GM21526 (cell line): Measurements from ENCODE around the gene AAK1.
"Not testable (repeated sequence)": the region's sequence is repeated elsewhere in the genome, so short reads cannot be mapped to it uniquely, and the experiment has no call there.

ENCODE experiments used
- ATAC-seq: cut with Tn5 transposase; IDR thresholded peaks from one replicate; pipeline ENCODE4 v1.9.1; 2021; ENCODE audit warnings: moderate library complexity; ENCODE audit not compliant: unreplicated experiment, low FRiP score

AAK1 gene

GRCh38 chr2:69628325-69629021 is 15.1 kb downstream of the AAK1 start:
- no peak for ATAC-seq

GRCh38 chr2:69625078-69625795 is 18.3 kb downstream of the AAK1 start:
- no peak for ATAC-seq

GRCh38 chr2:69624611-69625010 is 18.9 kb downstream of the AAK1 start:
- no peak for ATAC-seq

- no peak for ATAC-seq
These were observed 19.4 kb downstream of the AAK1 start for GRCh38 chr2:69624131-69624530.

- ATAC-seq = no peak
These were observed 20.3 kb downstream of the AAK1 start for GRCh38 chr2:69623236-69623635.

- not testable (repeated sequence) for ATAC-seq
These were observed 20.7 kb downstream of the AAK1 start for GRCh38 chr2:69622805-69623204.

GRCh38 chr2:69622017-69622540 is 21.5 kb downstream of the AAK1 start:
- not testable (repeated sequence) for ATAC-seq

- no peak for ATAC-seq
These were observed 22.1 kb downstream of the AAK1 start for GRCh38 chr2:69621440-69621839.

- no peak for ATAC-seq
These were observed 22.7 kb downstream of the AAK1 start for GRCh38 chr2:69620870-69621269.

GRCh38 chr2:69619725-69620124 is 23.8 kb downstream of the AAK1 start:
- no peak for ATAC-seq

- ATAC-seq = no peak
These were observed 25.2 kb downstream of the AAK1 start for GRCh38 chr2:69618362-69618761.

GRCh38 chr2:69617744-69618143 is 25.8 kb downstream of the AAK1 start:
- ATAC-seq = no peak

- no peak for ATAC-seq
These were observed 26.8 kb downstream of the AAK1 start for GRCh38 chr2:69616755-69617154.

- no peak for ATAC-seq
These were observed 27.6 kb downstream of the AAK1 start for GRCh38 chr2:69615969-69616368.

- ATAC-seq = no peak
These were observed 28.4 kb downstream of the AAK1 start for GRCh38 chr2:69615078-69615625.

GRCh38 chr2:69612707-69613106 is 30.8 kb downstream of the AAK1 start:
- ATAC-seq = no peak

- no peak for ATAC-seq
These were observed 31.3 kb downstream of the AAK1 start for GRCh38 chr2:69612200-69612599.

- no peak for ATAC-seq
These were observed 35.4 kb downstream of the AAK1 start for GRCh38 chr2:69608109-69608508.

- not testable (repeated sequence) for ATAC-seq
These were observed 36.8 kb downstream of the AAK1 start for GRCh38 chr2:69606771-69607170.

GRCh38 chr2:69605284-69605683 is 38.3 kb downstream of the AAK1 start:
- no peak for ATAC-seq

GRCh38 chr2:69604836-69605235 is 38.7 kb downstream of the AAK1 start:
- ATAC-seq = no peak
